Measurements from ENCODE around the gene UBE2F.

DNA sequence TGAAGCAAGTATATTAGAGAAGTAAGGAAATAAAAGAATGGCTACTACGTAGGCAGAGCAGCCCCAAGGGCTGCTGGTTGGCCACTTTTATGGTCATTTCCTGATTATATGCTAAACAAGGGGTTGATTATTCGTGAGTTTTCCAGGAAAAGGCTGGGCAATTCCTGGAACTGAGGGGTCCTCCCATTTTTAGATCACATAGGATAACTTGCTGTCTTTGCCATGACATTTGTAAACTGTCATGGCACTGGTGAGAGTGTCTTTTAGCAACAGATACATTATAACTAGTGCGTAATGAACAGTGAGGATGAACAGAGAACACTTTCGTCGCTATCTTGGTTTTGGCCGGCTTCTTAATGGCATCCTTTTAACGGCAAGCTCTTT lies 2.6 kb upstream of the UBE2F start:
- TF ChIP-seq, protein P1, sequence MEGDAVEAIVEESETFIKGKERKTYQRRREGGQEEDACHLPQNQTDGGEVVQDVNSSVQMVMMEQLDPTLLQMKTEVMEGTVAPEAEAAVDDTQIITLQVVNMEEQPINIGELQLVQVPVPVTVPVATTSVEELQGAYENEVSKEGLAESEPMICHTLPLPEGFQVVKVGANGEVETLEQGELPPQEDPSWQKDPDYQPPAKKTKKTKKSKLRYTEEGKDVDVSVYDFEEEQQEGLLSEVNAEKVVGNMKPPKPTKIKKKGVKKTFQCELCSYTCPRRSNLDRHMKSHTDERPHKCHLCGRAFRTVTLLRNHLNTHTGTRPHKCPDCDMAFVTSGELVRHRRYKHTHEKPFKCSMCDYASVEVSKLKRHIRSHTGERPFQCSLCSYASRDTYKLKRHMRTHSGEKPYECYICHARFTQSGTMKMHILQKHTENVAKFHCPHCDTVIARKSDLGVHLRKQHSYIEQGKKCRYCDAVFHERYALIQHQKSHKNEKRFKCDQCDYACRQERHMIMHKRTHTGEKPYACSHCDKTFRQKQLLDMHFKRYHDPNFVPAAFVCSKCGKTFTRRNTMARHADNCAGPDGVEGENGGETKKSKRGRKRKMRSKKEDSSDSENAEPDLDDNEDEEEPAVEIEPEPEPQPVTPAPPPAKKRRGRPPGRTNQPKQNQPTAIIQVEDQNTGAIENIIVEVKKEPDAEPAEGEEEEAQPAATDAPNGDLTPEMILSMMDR (conservative IDR thresholded peaks at IDR 0.05; ENCODE audit: low read length): no peak
- TF ChIP-seq EZH2phosphoT487 (IDR thresholded peaks at IDR 0.05; ENCODE audit: borderline replicate concordance, low read depth, low read length): no peak
